IMR-90 (cell line): Measurements from ENCODE around the gene CAMK4. TPM values are rescaled to one million over a fixed set of nuclear protein-coding genes. Genes with fewer than 3 reads are reported as not detected.

Experiments used
- ATAC-seq: fragments of 200-7000 bp; cut with Tn5 transposase; 2 replicates; pipeline ENCODE4 v1.9.1; 2020; ENCODE audit warnings: low read depth, mild to moderate bottlenecking, moderate library complexity
- BruUV-seq: library from RNA; stranded (reverse); fragments of 400-500 nt; replicated peaks from 2 replicates; lab custom pipeline; 2021; lab: Mats Ljungman, UMichigan
- CTCF ChIA-PET: fragments of 300-600 bp; formaldehyde crosslinking; extraction: SDS; loops from one replicate; lab custom pipeline; 2021; ENCODE audit warnings: antibody characterized with exemption; lab: Yijun Ruan, JAX
- POLR2A ChIA-PET: fragments of 300-600 bp; sonication (Branson Sonifier 250); formaldehyde crosslinking; loops from one replicate; lab custom pipeline; 2022; ENCODE audit warnings: antibody characterized with exemption; ENCODE audit not compliant: unreplicated experiment; lab: Charles Lee
- DNase-seq: peaks from one replicate; pipeline ENCODE4 v3.0.0; 2013
- H2AFZ ChIP-seq: replicated peaks from 2 replicates; pipeline ENCODE3; 2013; ENCODE audit warnings: low read length, mild to moderate bottlenecking; ENCODE audit not compliant: poor library complexity
- H2AK5ac ChIP-seq: 2 replicates; pipeline ENCODE4 v1.6.1; 2013; ENCODE audit warnings: low read depth, low read length, inconsistent platforms
- H2AK9ac ChIP-seq: replicated peaks from 2 replicates; pipeline ENCODE3; 2013; ENCODE audit warnings: mild to moderate bottlenecking, low read depth, low read length, moderate library complexity; ENCODE audit not compliant: poor library complexity
- H2BK120ac ChIP-seq: 2 replicates; pipeline ENCODE4 v1.6.1; 2013; ENCODE audit warnings: low read depth, low read length, inconsistent platforms
- H2BK15ac ChIP-seq: 3 replicates; pipeline ENCODE4 v1.6.1; 2013; ENCODE audit warnings: low read depth, low read length, inconsistent platforms
- H2BK20ac ChIP-seq: 2 replicates; pipeline ENCODE4 v1.6.1; 2013; ENCODE audit warnings: low read depth, mild to moderate bottlenecking, inconsistent platforms, low read length, moderate library complexity
- H2BK5ac ChIP-seq: 2 replicates; pipeline ENCODE4 v1.6.1; 2013; ENCODE audit warnings: mild to moderate bottlenecking, low read depth, low read length, inconsistent platforms; ENCODE audit not compliant: poor library complexity, severe bottlenecking
- H3K14ac ChIP-seq: replicated peaks from 2 replicates; pipeline ENCODE4 v1.6.1; 2013; ENCODE audit warnings: low read depth, low read length, inconsistent platforms
- H3K18ac ChIP-seq: 2 replicates; pipeline ENCODE4 v1.6.1; 2013; ENCODE audit warnings: low read depth, low read length, control low read depth
- H3K23ac ChIP-seq: 2 replicates; pipeline ENCODE4 v1.6.1; 2013; ENCODE audit warnings: low read depth, low read length, inconsistent platforms
- H3K27ac ChIP-seq: 2 replicates; pipeline ENCODE4 v1.5.1; 2013; ENCODE audit warnings: mild to moderate bottlenecking, control low read depth, low read length; ENCODE audit not compliant: insufficient read depth
- H3K27me3 ChIP-seq: 2 replicates; pipeline ENCODE4 v1.6.1; 2013; ENCODE audit warnings: low read length; ENCODE audit not compliant: control insufficient read depth, insufficient read depth
- H3K36me3 ChIP-seq: 2 replicates; pipeline ENCODE4 v1.6.1; 2013; ENCODE audit warnings: low read length, mixed read lengths; ENCODE audit not compliant: control insufficient read depth, insufficient read depth
- H3K4ac ChIP-seq: 2 replicates; pipeline ENCODE4 v1.6.1; 2013; ENCODE audit warnings: low read depth, low read length, inconsistent platforms
- H3K4me1 ChIP-seq: 2 replicates; pipeline ENCODE4 v1.6.1; 2013; ENCODE audit warnings: low read length, mixed read lengths; ENCODE audit not compliant: control insufficient read depth, insufficient read depth
- H3K4me2 ChIP-seq: 2 replicates; pipeline ENCODE4 v1.6.1; 2013; ENCODE audit warnings: low read depth, mild to moderate bottlenecking, control low read depth, low read length, moderate library complexity
- H3K4me3 ChIP-seq: 2 replicates; pipeline ENCODE4 v1.5.1; 2013; ENCODE audit warnings: low read depth, mild to moderate bottlenecking, control low read depth, low read length, moderate library complexity; ENCODE audit not compliant: insufficient read depth
- H3K56ac ChIP-seq: 2 replicates; pipeline ENCODE4 v1.6.1; 2013; ENCODE audit warnings: low read length, inconsistent platforms; ENCODE audit not compliant: insufficient read depth; ENCODE audit errors: extremely low read depth
- H3K79me1 ChIP-seq, 2 experiments: 2 replicates each; pipeline ENCODE4 v1.6.1; 2013; ENCODE audit warnings: low read length in 2 of 2, inconsistent platforms in 1 of 2, low read depth in 1 of 2
- H3K9ac ChIP-seq: 2 replicates; pipeline ENCODE4 v1.6.1; 2013; ENCODE audit warnings: low read depth, low read length, control low read depth
- H3K9me1 ChIP-seq: 2 replicates; pipeline ENCODE4 v1.6.1; 2013; ENCODE audit warnings: low read length, inconsistent platforms; ENCODE audit not compliant: insufficient read depth
- H3K9me3 ChIP-seq: 2 replicates; pipeline ENCODE4 v1.6.1; 2013; ENCODE audit warnings: low read length; ENCODE audit not compliant: control insufficient read depth, insufficient read depth
- H4K20me1 ChIP-seq: 2 replicates; pipeline ENCODE4 v1.6.1; 2013; ENCODE audit warnings: low read length, inconsistent platforms; ENCODE audit not compliant: insufficient read depth
- H4K5ac ChIP-seq: 2 replicates; pipeline ENCODE4 v1.6.1; 2013; ENCODE audit warnings: mild to moderate bottlenecking, low read depth, low read length, control low read depth
- H4K8ac ChIP-seq, 2 experiments: 2 replicates each; pipeline ENCODE4 v1.6.1; 2013; ENCODE audit warnings: low read depth in 2 of 2, low read length in 2 of 2, control low read depth in 1 of 2, inconsistent platforms in 1 of 2
- H4K91ac ChIP-seq: 2 replicates; pipeline ENCODE4 v1.6.1; 2013; ENCODE audit warnings: low read depth, low read length, inconsistent platforms; ENCODE audit not compliant: insufficient read depth
- BHLHE40 ChIP-seq: fragments of 150-350 bp; IDR thresholded peaks from 2 replicates; pipeline ENCODE4 v1.6.1; 2016; ENCODE audit warnings: mild to moderate bottlenecking, low read depth, low read length
- CEBPB ChIP-seq: IDR thresholded peaks from 2 replicates; pipeline ENCODE4 v1.6.1; 2012; ENCODE audit warnings: low read depth, low read length, improper control_type of control experiment
- CHD1 ChIP-seq: IDR thresholded peaks from 2 replicates; pipeline ENCODE4 v1.6.1; 2012; ENCODE audit warnings: low read depth, low read length, improper control_type of control experiment
- FOS ChIP-seq: fragments of 150-350 bp; IDR thresholded peaks from 2 replicates; pipeline ENCODE4 v1.6.1; 2016; ENCODE audit warnings: low read depth, low read length
- MAFK ChIP-seq: IDR thresholded peaks from 2 replicates; pipeline ENCODE4 v1.6.1; 2012; ENCODE audit warnings: low read depth, low read length, improper control_type of control experiment
- MAZ ChIP-seq: IDR thresholded peaks from 2 replicates; pipeline ENCODE4 v1.6.1; 2012; ENCODE audit warnings: low read depth, mild to moderate bottlenecking, low read length, improper control_type of control experiment, moderate library complexity, borderline replicate concordance
- MXI1 ChIP-seq: IDR thresholded peaks from 2 replicates; pipeline ENCODE4 v1.6.1; 2012; ENCODE audit warnings: low read depth, mild to moderate bottlenecking, low read length, moderate library complexity, borderline replicate concordance
- NFE2L2 ChIP-seq: fragments of 150-350 bp; IDR thresholded peaks from 2 replicates; pipeline ENCODE4 v1.6.1; 2016; ENCODE audit warnings: low read depth, mild to moderate bottlenecking, low read length
- POLR2A ChIP-seq: IDR thresholded peaks from 2 replicates; pipeline ENCODE4 v1.6.1; 2012; ENCODE audit warnings: mild to moderate bottlenecking, low read depth, low read length
- RAD21 ChIP-seq: IDR thresholded peaks from 2 replicates; pipeline ENCODE4 v1.6.1; 2012; ENCODE audit warnings: low read length, improper control_type of control experiment
- RCOR1 ChIP-seq: IDR thresholded peaks from 2 replicates; pipeline ENCODE4 v1.6.1; 2012; ENCODE audit warnings: mild to moderate bottlenecking, low read length, improper control_type of control experiment; ENCODE audit not compliant: insufficient replicate concordance
- RFX5 ChIP-seq: IDR thresholded peaks from 2 replicates; pipeline ENCODE4 v1.8.0; 2012; ENCODE audit warnings: low read depth, mild to moderate bottlenecking, low read length, moderate library complexity
- SMC3 ChIP-seq: fragments of 150-350 bp; IDR thresholded peaks from 2 replicates; pipeline ENCODE4 v1.6.1; 2016; ENCODE audit warnings: low read depth, mild to moderate bottlenecking, antibody characterized with exemption, low read length, moderate library complexity
- WGBS, 2 experiments: methylation state at CpG; one replicate each; pipeline versions ENCODE4 v1.1.5 to v1.1.7; 2013; ENCODE audit warnings: missing lambda C conversion rate in 2 of 2; ENCODE audit not compliant: insufficient read length in 1 of 2; ENCODE audit errors: extremely low coverage in 2 of 2; 5-methylcytosine and 5-hydroxymethylcytosine counted together
- dilution Hi-C: fragments of 300-500 bp; cut with HindIII; formaldehyde crosslinking; loops from one replicate; pipeline ENCODE4 v1.14.3; 2018; ENCODE audit warnings: low sequenced_read_pairs; ENCODE audit not compliant: unreplicated experiment
- in situ Hi-C: fragments of 300-500 bp; cut with MboI; formaldehyde crosslinking; loops from 3 replicates; pipeline ENCODE4 v1.14.3; 2019; ENCODE audit warnings: low sequenced_read_pairs, inconsistent platforms, mixed read lengths
- intact Hi-C: fragments of 100-400 bp; cut with micrococcal nuclease; formaldehyde crosslinking; loops from 2 replicates; pipeline ENCODE4 v1.10.0; 2022
- polyA plus RNA-seq, 3 experiments: library from polyadenylated mRNA; depleted of rRNA; stranded (reverse); fragments of >200 nt; gene quantifications; 2 replicates each; pipeline ENCODE4 v1.2.3, GENCODE V29; 2012; ENCODE audit warnings: low replicate concordance in 1 of 3
- total RNA-seq: library from RNA; depleted of rRNA; stranded (reverse); fragments of >200 nt; gene quantifications from 2 replicates; pipeline ENCODE4 v1.2.3, GENCODE V29; 2012
- TF ChIP-seq, protein P1 (sequence below): fragments of 150-350 bp; IDR thresholded peaks from 2 replicates; pipeline ENCODE4 v1.6.1; 2017; ENCODE audit warnings: mild to moderate bottlenecking, antibody characterized with exemption, low read length, low read depth
- TF ChIP-seq, protein P2 (sequence below): conservative IDR thresholded peaks from 2 replicates; pipeline ENCODE4 v1.5.1; 2012; ENCODE audit warnings: mild to moderate bottlenecking, low read depth, low read length, improper control_type of control experiment
- TF ChIP-seq, protein P3 (sequence below): fragments of 150-350 bp; IDR thresholded peaks from 2 replicates; pipeline ENCODE4 v1.6.1; 2016; ENCODE audit warnings: low read depth, mild to moderate bottlenecking, low read length, moderate library complexity, borderline replicate concordance

Gene CAMK4
- total and polyA plus RNA-seq, 2 of the 4 experiments (the other 2 are of a cell fraction) = 3.7 to 4.8 TPM

DNA sequence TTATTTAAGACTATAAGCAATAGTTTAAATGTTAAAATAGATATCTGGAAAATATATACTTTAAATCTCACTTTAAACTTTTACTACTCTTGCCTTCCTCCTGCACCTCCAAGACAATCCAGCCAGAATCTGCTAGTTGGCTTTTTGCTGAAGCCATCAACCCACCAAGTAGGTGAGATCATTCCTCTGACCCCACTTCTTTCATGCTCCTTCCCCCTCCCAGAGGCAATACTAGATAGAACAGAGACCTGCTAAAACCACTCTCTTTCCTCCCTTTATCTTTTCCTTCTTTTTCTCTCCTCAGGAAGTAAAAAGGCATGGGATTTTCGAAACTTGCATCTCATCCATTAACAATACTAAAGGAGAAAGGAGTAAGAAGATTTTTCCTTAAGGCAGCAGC lies 30.1 kb upstream of the CAMK4 start:
- intact Hi-C loops = no loop called here
- Histone ChIP-seq H2AFZ (no peak overlapping the region), H2BK20ac (no peak overlapping the region), H2BK5ac (no peak overlapping the region), H3K56ac (no peak overlapping the region), H3K4me2 (no peak overlapping the region), H3K4me3 (no peak overlapping the region), H3K9me3 (no peaks in the 10 kb centered on the region), H4K8ac (no peak overlapping the region), H3K4ac (no peak overlapping the region), H2BK120ac (no peak overlapping the region), H3K36me3 (no peaks in the 10 kb centered on the region), H3K18ac (no peak overlapping the region), H3K27ac (no peak overlapping the region), H3K14ac (no peak overlapping the region), H3K9me1 (no peaks in the 10 kb centered on the region), H4K91ac (no peak overlapping the region), H2BK15ac (no peak overlapping the region), H3K23ac (no peak overlapping the region), H2AK9ac (no peak overlapping the region), H2AK5ac (no peak overlapping the region), H3K27me3 (no peaks in the 10 kb centered on the region; the same call in 1 of the 2 replicates), H4K5ac (no peak overlapping the region), H3K9ac (no peak overlapping the region), H3K79me1 (no peaks in the 10 kb centered on the region), H3K4me1 (no peaks in the 10 kb centered on the region), H4K20me1 (no peaks in the 10 kb centered on the region)
- no TSS peak for BruUV-seq
- TF ChIP-seq MXI1 (no peak), BHLHE40 (no peak), RFX5 (no peak), CHD1 (no peak), RCOR1 (no peak), SMC3 (no peak), NFE2L2 (no peak), RAD21 (no peak), MAZ (no peak), POLR2A (no peak), FOS (no peak), MAFK (no peak), CEBPB (no peak)
- TF ChIP-seq, protein P1, sequence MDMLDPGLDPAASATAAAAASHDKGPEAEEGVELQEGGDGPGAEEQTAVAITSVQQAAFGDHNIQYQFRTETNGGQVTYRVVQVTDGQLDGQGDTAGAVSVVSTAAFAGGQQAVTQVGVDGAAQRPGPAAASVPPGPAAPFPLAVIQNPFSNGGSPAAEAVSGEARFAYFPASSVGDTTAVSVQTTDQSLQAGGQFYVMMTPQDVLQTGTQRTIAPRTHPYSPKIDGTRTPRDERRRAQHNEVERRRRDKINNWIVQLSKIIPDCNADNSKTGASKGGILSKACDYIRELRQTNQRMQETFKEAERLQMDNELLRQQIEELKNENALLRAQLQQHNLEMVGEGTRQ = no peak
- TF ChIP-seq, protein P2, sequence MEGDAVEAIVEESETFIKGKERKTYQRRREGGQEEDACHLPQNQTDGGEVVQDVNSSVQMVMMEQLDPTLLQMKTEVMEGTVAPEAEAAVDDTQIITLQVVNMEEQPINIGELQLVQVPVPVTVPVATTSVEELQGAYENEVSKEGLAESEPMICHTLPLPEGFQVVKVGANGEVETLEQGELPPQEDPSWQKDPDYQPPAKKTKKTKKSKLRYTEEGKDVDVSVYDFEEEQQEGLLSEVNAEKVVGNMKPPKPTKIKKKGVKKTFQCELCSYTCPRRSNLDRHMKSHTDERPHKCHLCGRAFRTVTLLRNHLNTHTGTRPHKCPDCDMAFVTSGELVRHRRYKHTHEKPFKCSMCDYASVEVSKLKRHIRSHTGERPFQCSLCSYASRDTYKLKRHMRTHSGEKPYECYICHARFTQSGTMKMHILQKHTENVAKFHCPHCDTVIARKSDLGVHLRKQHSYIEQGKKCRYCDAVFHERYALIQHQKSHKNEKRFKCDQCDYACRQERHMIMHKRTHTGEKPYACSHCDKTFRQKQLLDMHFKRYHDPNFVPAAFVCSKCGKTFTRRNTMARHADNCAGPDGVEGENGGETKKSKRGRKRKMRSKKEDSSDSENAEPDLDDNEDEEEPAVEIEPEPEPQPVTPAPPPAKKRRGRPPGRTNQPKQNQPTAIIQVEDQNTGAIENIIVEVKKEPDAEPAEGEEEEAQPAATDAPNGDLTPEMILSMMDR = no peak
- TF ChIP-seq, protein P3, sequence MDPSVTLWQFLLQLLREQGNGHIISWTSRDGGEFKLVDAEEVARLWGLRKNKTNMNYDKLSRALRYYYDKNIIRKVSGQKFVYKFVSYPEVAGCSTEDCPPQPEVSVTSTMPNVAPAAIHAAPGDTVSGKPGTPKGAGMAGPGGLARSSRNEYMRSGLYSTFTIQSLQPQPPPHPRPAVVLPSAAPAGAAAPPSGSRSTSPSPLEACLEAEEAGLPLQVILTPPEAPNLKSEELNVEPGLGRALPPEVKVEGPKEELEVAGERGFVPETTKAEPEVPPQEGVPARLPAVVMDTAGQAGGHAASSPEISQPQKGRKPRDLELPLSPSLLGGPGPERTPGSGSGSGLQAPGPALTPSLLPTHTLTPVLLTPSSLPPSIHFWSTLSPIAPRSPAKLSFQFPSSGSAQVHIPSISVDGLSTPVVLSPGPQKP = no peak
- dilution Hi-C loops = no loop called here
- WGBS, 2 experiments = no CpG with 5 or more reads among the region's 1 CpG
- ChIA-PET CTCF (no interaction called here), POLR2A (no interaction called here)
- ATAC-seq (no peak), DNase-seq (no peak)
- in situ Hi-C loops = no loop called here
